Smooth muscle cell of trachea (primary cell): ENCODE results near the gene ZNF385D. TPM values are rescaled to one million over a fixed set of nuclear protein-coding genes. Genes with fewer than 3 reads are reported as not detected.

Source experiments
- total RNA-seq: library from RNA; depleted of rRNA; stranded (reverse); fragments of >200 nt; gene quantifications from 2 replicates; pipeline ENCODE4 v1.2.1, GENCODE V29; 2014

ZNF385D gene, protein sequence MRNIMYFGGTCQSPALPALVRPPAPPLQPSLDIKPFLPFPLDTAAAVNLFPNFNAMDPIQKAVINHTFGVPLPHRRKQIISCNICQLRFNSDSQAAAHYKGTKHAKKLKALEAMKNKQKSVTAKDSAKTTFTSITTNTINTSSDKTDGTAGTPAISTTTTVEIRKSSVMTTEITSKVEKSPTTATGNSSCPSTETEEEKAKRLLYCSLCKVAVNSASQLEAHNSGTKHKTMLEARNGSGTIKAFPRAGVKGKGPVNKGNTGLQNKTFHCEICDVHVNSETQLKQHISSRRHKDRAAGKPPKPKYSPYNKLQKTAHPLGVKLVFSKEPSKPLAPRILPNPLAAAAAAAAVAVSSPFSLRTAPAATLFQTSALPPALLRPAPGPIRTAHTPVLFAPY
- 0.66 and 6.5 TPM in 2 replicates for total RNA-seq

DNA sequence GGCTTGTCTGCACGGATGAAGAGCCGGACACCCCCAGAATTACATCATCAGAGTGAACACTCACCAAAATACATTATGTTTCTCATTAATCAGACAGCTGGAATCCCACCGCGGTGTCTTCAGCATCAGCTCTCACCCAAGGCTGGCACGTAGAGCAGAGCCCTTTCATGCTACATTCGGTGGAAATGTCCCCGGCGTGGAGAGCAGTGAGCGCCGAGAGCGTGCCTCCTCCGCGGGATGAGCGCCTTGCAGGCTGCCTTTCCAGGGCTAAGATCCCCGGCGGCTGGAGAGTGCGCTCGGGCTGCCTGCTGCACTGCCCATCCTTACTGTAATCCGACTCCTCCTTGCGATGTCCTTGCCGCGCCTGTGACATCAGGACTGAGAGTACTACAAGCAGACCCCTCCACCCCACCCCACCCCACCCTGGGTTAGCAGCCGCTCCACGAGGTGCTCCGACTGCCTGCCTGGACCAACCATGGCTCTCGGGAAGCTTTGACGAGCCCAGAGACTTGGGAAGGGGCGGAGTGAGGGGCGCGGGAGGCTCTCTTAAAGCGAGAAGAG lies at the start of gene ZNF385D:
Gene ZNF385D (minus strand): TSS at position 380 of the 561 bp plus-strand sequence. CDS start 294 bp downstream, at position 86.

